ENCODE results near the gene CERS6. TPM values are rescaled to one million over a fixed set of nuclear protein-coding genes. Genes with fewer than 3 reads are reported as not detected.
A peak's percentile ranks its signal among the peaks of the same experiment; 100 is the strongest.
"Not testable (repeated sequence)": the region's sequence is repeated elsewhere in the genome, so short reads cannot be mapped to it uniquely, and the experiment has no call there.

The CERS6 gene
- polyA plus RNA-seq, 1 donor, result 43.8 TPM

GRCh38 chr2:168766600-168766999, 310.5 kb downstream of the CERS6 start:
- H3K9me3 ChIP-seq (ENCODE audit: control insufficient read depth, low read depth, low read length), result peaks cover 4% of the 10 kb centered on the region
- peaks cover 23% of the 10 kb centered on the region for H3K4me1 ChIP-seq (ENCODE audit: control insufficient read depth, insufficient read depth, low read length)
- H3K36me3 ChIP-seq (ENCODE audit: control insufficient read depth, insufficient read depth, low read length), result peaks cover 21% of the 10 kb centered on the region
- H3K4me3 ChIP-seq (ENCODE audit: low read length), result no peak overlapping the region
- peak in 1 of 2 donors; percentile 41 for DNase-seq
- peak overlapping the region; percentile 78 for H3K27ac ChIP-seq (ENCODE audit: low read length)
- WGBS (ENCODE audit: insufficient coverage, low lambda C conversion rate), result no CpG with 5 or more reads among the region's 2 CpGs
- H3K27me3 ChIP-seq (ENCODE audit: control insufficient read depth, insufficient read depth, low read length), result no peaks in the 10 kb centered on the region

GRCh38 chr2:168767258-168767657, 311.2 kb downstream of the CERS6 start:
- peaks cover 4% of the 10 kb centered on the region for H3K9me3 ChIP-seq (ENCODE audit: control insufficient read depth, low read depth, low read length)
- no peak overlapping the region for H3K27ac ChIP-seq (ENCODE audit: low read length)
- H3K36me3 ChIP-seq (ENCODE audit: control insufficient read depth, insufficient read depth, low read length), result peaks cover 21% of the 10 kb centered on the region
- H3K4me3 ChIP-seq (ENCODE audit: low read length), result no peak overlapping the region
- H3K27me3 ChIP-seq (ENCODE audit: control insufficient read depth, insufficient read depth, low read length), result no peaks in the 10 kb centered on the region
- DNase-seq, result no peak
- H3K4me1 ChIP-seq (ENCODE audit: control insufficient read depth, insufficient read depth, low read length), result peaks cover 23% of the 10 kb centered on the region
- no CpG with 5 or more reads among the region's 1 CpG for WGBS (ENCODE audit: insufficient coverage, low lambda C conversion rate)

- not testable (repeated sequence) for DNase-seq; H3K27me3 ChIP-seq (ENCODE audit: control insufficient read depth, insufficient read depth, low read length); H3K27ac ChIP-seq (ENCODE audit: low read length); H3K9me3 ChIP-seq (ENCODE audit: control insufficient read depth, low read depth, low read length); H3K4me3 ChIP-seq (ENCODE audit: low read length)
- WGBS (ENCODE audit: insufficient coverage, low lambda C conversion rate), result no CpG with 5 or more reads among the region's 6 CpGs
- Histone ChIP-seq H3K36me3 (ENCODE audit: control insufficient read depth, insufficient read depth, low read length) (peaks cover 25% of the 10 kb centered on the region), H3K4me1 (ENCODE audit: control insufficient read depth, insufficient read depth, low read length) (peaks cover 23% of the 10 kb centered on the region)
Measured at GRCh38 chr2:168768357-168768756, 312.3 kb downstream of the CERS6 start.

GRCh38 chr2:168770796-168771195, 314.7 kb downstream of the CERS6 start:
- peaks cover 14% of the 10 kb centered on the region for H3K4me1 ChIP-seq (ENCODE audit: control insufficient read depth, insufficient read depth, low read length)
- H3K4me3 ChIP-seq (ENCODE audit: low read length), result no peak overlapping the region
- H3K27me3 ChIP-seq (ENCODE audit: control insufficient read depth, insufficient read depth, low read length), result no peaks in the 10 kb centered on the region
- DNase-seq, result no peak
- no peak overlapping the region for H3K27ac ChIP-seq (ENCODE audit: low read length)
- peaks cover 22% of the 10 kb centered on the region for H3K36me3 ChIP-seq (ENCODE audit: control insufficient read depth, insufficient read depth, low read length)
- 85% methylated on average over 2 of the region's 2 CpGs for WGBS (ENCODE audit: insufficient coverage, low lambda C conversion rate)
- H3K9me3 ChIP-seq (ENCODE audit: control insufficient read depth, low read depth, low read length), result no peaks in the 10 kb centered on the region

GRCh38 chr2:168772704-168773103, 316.6 kb downstream of the CERS6 start:
- WGBS (ENCODE audit: insufficient coverage, low lambda C conversion rate), result 100% methylated on average over 1 of the region's 1 CpG
- H3K9me3 ChIP-seq (ENCODE audit: control insufficient read depth, low read depth, low read length), result no peaks in the 10 kb centered on the region
- H3K36me3 ChIP-seq (ENCODE audit: control insufficient read depth, insufficient read depth, low read length), result peaks cover 16% of the 10 kb centered on the region
- no peaks in the 10 kb centered on the region for H3K4me1 ChIP-seq (ENCODE audit: control insufficient read depth, insufficient read depth, low read length)
- no peak overlapping the region for H3K27ac ChIP-seq (ENCODE audit: low read length)
- no peaks in the 10 kb centered on the region for H3K27me3 ChIP-seq (ENCODE audit: control insufficient read depth, insufficient read depth, low read length)
- H3K4me3 ChIP-seq (ENCODE audit: low read length), result no peak overlapping the region
- no peak for DNase-seq

- 100% methylated on average over 1 of the region's 2 CpGs for WGBS (ENCODE audit: insufficient coverage, low lambda C conversion rate)
- no peaks in the 10 kb centered on the region for H3K4me1 ChIP-seq (ENCODE audit: control insufficient read depth, insufficient read depth, low read length)
- peaks cover 15% of the 10 kb centered on the region for H3K36me3 ChIP-seq (ENCODE audit: control insufficient read depth, insufficient read depth, low read length)
- H3K4me3 ChIP-seq (ENCODE audit: low read length), result no peak overlapping the region
- no peak for DNase-seq
- H3K9me3 ChIP-seq (ENCODE audit: control insufficient read depth, low read depth, low read length), result no peaks in the 10 kb centered on the region
- no peak overlapping the region for H3K27ac ChIP-seq (ENCODE audit: low read length)
- no peaks in the 10 kb centered on the region for H3K27me3 ChIP-seq (ENCODE audit: control insufficient read depth, insufficient read depth, low read length)
Measured at GRCh38 chr2:168773128-168773527, 317.1 kb downstream of the CERS6 start.

- Histone ChIP-seq H3K9me3 (ENCODE audit: control insufficient read depth, low read depth, low read length) (no peaks in the 10 kb centered on the region), H3K4me3 (ENCODE audit: low read length) (no peak overlapping the region), H3K4me1 (ENCODE audit: control insufficient read depth, insufficient read depth, low read length) (no peaks in the 10 kb centered on the region), H3K27me3 (ENCODE audit: control insufficient read depth, insufficient read depth, low read length) (no peaks in the 10 kb centered on the region), H3K36me3 (ENCODE audit: control insufficient read depth, insufficient read depth, low read length) (peaks cover 12% of the 10 kb centered on the region), H3K27ac (ENCODE audit: low read length) (no peak overlapping the region)
- DNase-seq, result peak in 1 of 2 donors; percentile 35
- WGBS (ENCODE audit: insufficient coverage, low lambda C conversion rate), result 93% methylated on average over 2 of the region's 9 CpGs
Measured at GRCh38 chr2:168773719-168774521, 317.8 kb downstream of the CERS6 start.

- Histone ChIP-seq H3K4me3 (ENCODE audit: low read length) (no peak overlapping the region), H3K4me1 (ENCODE audit: control insufficient read depth, insufficient read depth, low read length) (no peaks in the 10 kb centered on the region), H3K27ac (ENCODE audit: low read length) (no peak overlapping the region), H3K9me3 (ENCODE audit: control insufficient read depth, low read depth, low read length) (no peaks in the 10 kb centered on the region), H3K27me3 (ENCODE audit: control insufficient read depth, insufficient read depth, low read length) (no peaks in the 10 kb centered on the region), H3K36me3 (ENCODE audit: control insufficient read depth, insufficient read depth, low read length) (peaks cover 4% of the 10 kb centered on the region)
- no peak for DNase-seq
- no CpG with 5 or more reads among the region's 1 CpG for WGBS (ENCODE audit: insufficient coverage, low lambda C conversion rate)
Measured at GRCh38 chr2:168775837-168776236, 319.8 kb downstream of the CERS6 start.

- Histone ChIP-seq H3K27ac (ENCODE audit: low read length) (no peak overlapping the region), H3K27me3 (ENCODE audit: control insufficient read depth, insufficient read depth, low read length) (no peaks in the 10 kb centered on the region), H3K9me3 (ENCODE audit: control insufficient read depth, low read depth, low read length) (no peaks in the 10 kb centered on the region), H3K4me1 (ENCODE audit: control insufficient read depth, insufficient read depth, low read length) (no peaks in the 10 kb centered on the region), H3K36me3 (ENCODE audit: control insufficient read depth, insufficient read depth, low read length) (no peaks in the 10 kb centered on the region), H3K4me3 (ENCODE audit: low read length) (no peak overlapping the region)
- WGBS (ENCODE audit: insufficient coverage, low lambda C conversion rate), result no CpG with 5 or more reads among the region's 1 CpG
- no peak for DNase-seq
Measured at GRCh38 chr2:168780669-168781071, 324.6 kb downstream of the CERS6 start.

- WGBS (ENCODE audit: insufficient coverage, low lambda C conversion rate), result 100% methylated on average over 1 of the region's 2 CpGs
- DNase-seq, result no peak
- H3K36me3 ChIP-seq (ENCODE audit: control insufficient read depth, insufficient read depth, low read length), result no peaks in the 10 kb centered on the region
- H3K4me1 ChIP-seq (ENCODE audit: control insufficient read depth, insufficient read depth, low read length), result no peaks in the 10 kb centered on the region
- no peaks in the 10 kb centered on the region for H3K9me3 ChIP-seq (ENCODE audit: control insufficient read depth, low read depth, low read length)
- H3K4me3 ChIP-seq (ENCODE audit: low read length), result no peak overlapping the region
- H3K27ac ChIP-seq (ENCODE audit: low read length), result no peak overlapping the region
- no peaks in the 10 kb centered on the region for H3K27me3 ChIP-seq (ENCODE audit: control insufficient read depth, insufficient read depth, low read length)
Measured at GRCh38 chr2:168781191-168781817, 325.2 kb downstream of the CERS6 start.

All from large intestine (tissue), 3 donors.